Heart left ventricle (tissue), 16 donors: ENCODE measurements around the gene SBK1. TPM values are rescaled to one million over a fixed set of nuclear protein-coding genes. Genes with fewer than 3 reads are reported as not detected.
A peak's percentile ranks its signal among the peaks of the same experiment; 100 is the strongest.
"Not testable (repeated sequence)": the region's sequence is repeated elsewhere in the genome, so short reads cannot be mapped to it uniquely, and the experiment has no call there.

Experiments used
- ATAC-seq, 4 donors: fragments of 200-7000 bp; cut with Tn5 transposase; one replicate each; pipeline ENCODE4 v1.9.1; 2020 to 2022; ENCODE audit warnings: moderate library complexity in 4 of 4, mild to moderate bottlenecking in 3 of 4, moderate number of reproducible peaks in 1 of 4
- DNase-seq, 5 donors: peaks; one replicate each; pipeline ENCODE4 v3.0.0-alpha.2; 2020
- H3K27ac ChIP-seq, 12 donors: fragments of 200-600 bp; sonication (generic) in 4 of 12; one replicate each; pipeline versions ENCODE4 v1.5.0 to v1.8.0; 2016 to 2022; ENCODE audit warnings: mild to moderate bottlenecking in 2 of 12
- H3K27me3 ChIP-seq, 9 donors: fragments of 200-600 bp; sonication (generic) in 2 of 9; one replicate each; pipeline versions ENCODE4 v1.5.1 to v1.8.0; 2016 to 2022; ENCODE audit warnings: mild to moderate bottlenecking in 3 of 9
- H3K36me3 ChIP-seq, 9 donors: fragments of 200-600 bp; sonication (generic) in 2 of 9; one replicate each; pipeline versions ENCODE4 v1.5.0 to v1.8.0; 2018 to 2022; ENCODE audit warnings: mild to moderate bottlenecking in 2 of 9
- H3K4me1 ChIP-seq, 12 donors: fragments of 200-600 bp; sonication (generic) in 4 of 12; one replicate each; pipeline versions ENCODE4 v1.5.0 to v1.8.0; 2016 to 2022; ENCODE audit warnings: mild to moderate bottlenecking in 3 of 12
- H3K4me3 ChIP-seq, 12 donors: fragments of 200-600 bp; sonication (generic) in 4 of 12; one replicate each; pipeline versions ENCODE4 v1.5.0 to v1.8.0; 2017 to 2022; ENCODE audit warnings: mild to moderate bottlenecking in 9 of 12, moderate library complexity in 4 of 12
- H3K9me3 ChIP-seq, 12 donors: fragments of 200-600 bp; sonication (generic) in 4 of 12; one replicate each; pipeline versions ENCODE4 v1.5.0 to v1.8.0; 2016 to 2022; ENCODE audit warnings: mild to moderate bottlenecking in 1 of 12
- whole genome bisulfite sequencing, 4 donors: extraction: QIAGEN DNeasy Blood & Tissue Kit in 2 of 4; methylation state at CpG; one replicate each; pipeline versions ENCODE4 v1.1.5 to v1.1.7; 2013 to 2018; 5-methylcytosine and 5-hydroxymethylcytosine counted together
- intact Hi-C, 10 donors: fragments of 100-400 bp; cut with DNase I; formaldehyde crosslinking; loops; one replicate each; pipeline versions ENCODE4 v1.11.1 to v1.14.2; 2022
- polyA plus RNA-seq, 2 donors: library from polyadenylated mRNA; stranded (reverse); fragments of 200-250 nt; gene quantifications; one replicate each; pipeline ENCODE4 v1.2.3, GENCODE V29; 2013
- total RNA-seq, 9 donors: library from RNA; depleted of rRNA in 2 of 9; stranded (reverse); fragments of >200 nt in 2 of 9; fragmentation: NEBNext Ultra II Directional in 3 of 9; extraction: Animal tissue kit (Norgen Biotek cat#: 25700) in 3 of 9; gene quantifications; one replicate each; pipeline versions ENCODE4 v1.1.0 to v1.2.4, GENCODE V29; 2016 to 2023
- TF ChIP-seq, protein P1 (sequence below), 12 donors: fragments of 200-600 bp; sonication (generic) in 4 of 12; IDR thresholded peaks; one replicate each; pipeline versions ENCODE4 v1.5.0 to v1.8.0; 2018 to 2022; ENCODE audit warnings: antibody characterized with exemption in 12 of 12, mild to moderate bottlenecking in 5 of 12
- donor health status: ischemic (EF 13 %, LVEDD 7.1; RV severe dilation, severe dysfunction).
- donor health status: healthy with polysubstance abuse.
- donor health status: DM: no; HTN: yes; CAD: no.
- donor health status: DM: no; HTN: no; CAD: no.
- donor health status: ischemic (EF 25% LVEDD 6.9; RV normal size, moderate dysfunction).
- donor health status: ischemic (EF 25% LVEDD 5.7; RV mildly dilated, moderate dysfunction).
- donor health status: healthy.
- donor health status: DM: yes; HTN: yes; CAD: no.
- donor health status: ischemic (EF 35%, LVEDD 5.7; RV mildly dilated, moderate dysfunction).
- donor health status: nonischemic (EF 11% LVEDD 7.7; RV severe dilation, severe dysfunction).
- donor health status: DM: yes; HTN: yes; CAD: no.
- donor health status: PGD.
- donor health status: ischemic (EF 29% LVEDD 5.4; RV normal size, mild dysfunction).
- donor health status: nonischemic (EF 23%, LVEDD 6.1; RV moderate dilation, normal function).

The SBK1 gene
- total and polyA plus RNA-seq, 11 donors = 0.69 to 6.1 (median 2.4) TPM

DNA sequence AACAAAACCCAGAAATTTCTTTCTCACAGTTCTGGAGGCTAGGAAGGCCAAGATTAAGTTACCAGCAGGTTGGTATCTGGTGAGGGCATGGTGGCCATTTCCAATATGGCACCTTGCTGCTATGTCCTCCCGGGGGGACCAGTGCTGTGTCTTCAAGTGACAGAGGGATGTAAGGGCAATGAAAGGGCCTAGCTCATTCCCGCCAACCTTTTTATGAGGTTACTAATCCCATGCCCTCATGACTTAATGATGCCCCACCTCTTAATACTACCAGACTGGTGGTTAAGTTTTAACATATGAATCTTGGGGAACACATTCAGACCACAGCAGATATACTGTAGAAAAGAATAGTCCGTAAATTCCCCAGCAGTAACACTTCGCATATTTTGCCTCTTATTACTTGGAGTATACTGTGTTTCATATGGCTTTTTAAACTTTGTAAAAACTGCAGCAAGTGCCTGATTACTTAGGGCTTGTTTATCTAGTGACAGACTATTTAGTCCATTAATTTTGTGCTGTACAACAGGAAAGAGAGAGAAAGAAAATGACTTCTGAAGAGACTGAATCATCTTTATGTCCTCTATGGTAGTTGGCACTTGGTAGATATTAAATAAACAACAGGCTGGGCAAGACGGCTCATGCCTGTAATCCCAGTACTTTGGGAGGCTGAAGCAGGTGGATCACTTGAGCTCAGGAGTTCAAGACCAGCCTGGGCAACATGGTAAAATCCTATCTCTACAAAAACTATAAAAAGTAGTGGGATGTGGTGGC is 44.8 kb downstream of the SBK1 start:
- H3K4me1 ChIP-seq, H3K9me3 ChIP-seq, DNase-seq, H3K36me3 ChIP-seq, H3K4me3 ChIP-seq, intact Hi-C loops, ATAC-seq, H3K27ac ChIP-seq, H3K27me3 ChIP-seq: not testable (repeated sequence)
- WGBS, 4 donors = 82 to 89% (median 85%) methylated on average over 3 to 5 of the region's 5 CpGs

DNA sequence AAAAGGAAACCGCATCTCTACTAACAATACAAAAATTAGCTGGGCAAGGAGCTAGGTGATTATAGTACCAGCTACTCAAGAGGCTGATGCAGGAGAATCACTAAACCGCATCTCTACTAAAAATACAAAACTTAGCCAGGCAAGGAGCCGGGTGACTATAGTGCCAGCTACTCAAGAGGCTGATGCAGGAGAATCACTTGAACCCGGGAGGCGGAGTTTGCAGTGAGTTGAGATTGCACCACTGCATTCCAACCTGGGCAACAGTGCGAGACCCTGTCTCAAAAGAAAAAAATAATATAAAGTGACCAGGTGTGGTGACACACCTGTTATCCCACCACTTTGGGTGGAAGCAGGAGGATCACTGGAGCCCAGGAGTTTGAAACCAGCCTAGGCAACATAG is 45.9 kb downstream of the SBK1 start:
- H3K9me3 ChIP-seq, ATAC-seq, H3K36me3 ChIP-seq, H3K4me3 ChIP-seq, H3K4me1 ChIP-seq, H3K27me3 ChIP-seq, intact Hi-C loops, DNase-seq, H3K27ac ChIP-seq: not testable (repeated sequence)
- WGBS, 4 donors = 83 to 92% (median 87%) methylated on average over 5 to 6 of the region's 6 CpGs

DNA sequence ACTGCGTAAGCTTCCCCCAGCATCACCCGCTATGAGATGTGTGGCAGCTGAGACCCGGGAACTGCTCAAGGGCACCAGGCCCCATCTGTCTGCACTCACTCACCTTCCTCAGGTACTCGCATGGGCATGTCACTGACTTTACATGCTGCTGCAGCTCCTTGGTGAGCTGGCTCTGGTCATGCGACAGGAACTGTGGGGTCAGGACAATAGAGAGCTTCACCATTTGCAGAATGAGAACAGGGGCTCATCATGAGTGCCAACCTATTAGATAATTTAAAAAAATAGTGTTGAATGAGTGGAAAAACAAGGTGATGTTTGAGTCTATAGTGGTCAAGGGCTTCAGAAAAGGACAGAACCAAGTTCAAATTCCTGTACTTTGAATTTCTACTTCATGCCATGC is 70.3 kb downstream of the SBK1 start:
- H3K4me1 ChIP-seq, ATAC-seq, H3K36me3 ChIP-seq, H3K9me3 ChIP-seq, intact Hi-C loops, H3K4me3 ChIP-seq, H3K27ac ChIP-seq, H3K27me3 ChIP-seq: not testable (repeated sequence)
- WGBS, 4 donors = 89 to 100% (median 95%) methylated on average over 1 to 2 of the region's 5 CpGs; no CpG with 5 or more reads in 1 of the 4 donors
- peak in 1 of 5 donors; percentile 9 for DNase-seq

DNA sequence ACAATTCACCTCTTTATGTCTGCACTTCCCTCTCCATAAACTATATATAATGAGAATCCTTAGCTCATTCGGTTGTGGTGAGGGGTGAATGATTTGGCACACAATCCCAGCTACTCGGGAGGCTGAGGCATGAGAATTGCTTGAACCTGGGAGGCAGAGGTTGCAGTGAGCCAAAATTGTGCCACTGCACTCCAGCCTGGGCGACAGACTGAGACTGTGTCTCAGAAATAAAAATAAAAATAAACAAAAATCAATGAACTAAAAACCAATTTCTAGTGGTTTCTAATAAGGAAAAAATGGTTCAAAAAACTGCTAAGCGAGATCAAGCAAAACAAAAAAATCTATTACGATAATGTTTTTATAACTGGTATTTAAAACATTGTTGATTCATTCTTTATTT is 71.1 kb downstream of the SBK1 start, which contains the start of gene NPIPB6:
TSS of gene NPIPB6 (minus strand) at position 101 of the 400 bp plus-strand sequence. CDS start 686 bp downstream, outside the sequence.
- H3K27ac ChIP-seq, H3K4me3 ChIP-seq, ATAC-seq, DNase-seq, H3K27me3 ChIP-seq, H3K36me3 ChIP-seq, H3K4me1 ChIP-seq, intact Hi-C loops, H3K9me3 ChIP-seq: not testable (repeated sequence)
- no CpG with 5 or more reads among the region's 5 CpGs for WGBS, 4 donors

DNA sequence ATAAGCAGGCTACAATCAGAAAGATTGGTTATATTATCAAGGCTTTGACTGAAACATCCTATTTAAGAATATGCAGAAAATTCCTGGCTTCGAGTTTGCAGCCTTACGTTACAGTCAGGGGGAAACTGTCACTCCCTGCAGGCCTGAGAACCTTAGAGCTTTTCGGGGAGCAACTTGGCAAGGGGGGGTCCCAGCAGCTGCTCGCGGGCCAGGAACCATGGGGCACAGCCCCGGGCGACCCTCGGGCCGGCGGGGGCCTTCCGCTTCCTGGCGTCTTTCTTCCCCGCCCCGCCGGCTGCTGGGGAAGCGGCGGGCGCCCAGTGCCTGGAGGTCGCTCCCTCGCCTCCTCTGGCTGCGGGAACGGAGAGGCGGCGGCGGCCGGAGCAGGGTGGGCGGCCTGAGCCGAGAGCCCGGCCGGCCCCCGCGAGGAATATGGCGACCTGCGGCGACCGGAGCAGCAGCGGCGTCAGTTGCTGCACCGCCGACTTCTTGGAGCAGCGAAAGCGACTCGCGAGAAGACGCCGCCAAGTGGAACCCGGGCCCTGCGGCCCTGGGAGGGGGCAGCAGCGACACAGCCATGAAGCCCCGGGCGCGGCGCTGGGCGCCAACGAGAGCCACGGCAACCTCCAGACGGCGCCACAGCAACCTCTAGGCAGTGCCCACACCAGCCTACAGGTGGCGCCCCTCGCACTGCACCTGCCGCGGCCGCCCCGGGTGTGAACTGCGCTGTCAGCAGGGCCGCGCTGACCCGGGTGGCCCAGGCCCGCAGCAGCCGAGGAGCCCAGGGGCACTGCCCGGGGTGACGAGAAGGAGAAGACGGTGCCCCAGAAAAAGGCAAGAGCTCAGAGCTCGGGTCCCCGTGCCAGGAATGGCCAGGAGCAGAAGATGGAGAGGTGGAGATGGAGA is 72.2 kb downstream of the SBK1 start:
- TF ChIP-seq, protein P1, sequence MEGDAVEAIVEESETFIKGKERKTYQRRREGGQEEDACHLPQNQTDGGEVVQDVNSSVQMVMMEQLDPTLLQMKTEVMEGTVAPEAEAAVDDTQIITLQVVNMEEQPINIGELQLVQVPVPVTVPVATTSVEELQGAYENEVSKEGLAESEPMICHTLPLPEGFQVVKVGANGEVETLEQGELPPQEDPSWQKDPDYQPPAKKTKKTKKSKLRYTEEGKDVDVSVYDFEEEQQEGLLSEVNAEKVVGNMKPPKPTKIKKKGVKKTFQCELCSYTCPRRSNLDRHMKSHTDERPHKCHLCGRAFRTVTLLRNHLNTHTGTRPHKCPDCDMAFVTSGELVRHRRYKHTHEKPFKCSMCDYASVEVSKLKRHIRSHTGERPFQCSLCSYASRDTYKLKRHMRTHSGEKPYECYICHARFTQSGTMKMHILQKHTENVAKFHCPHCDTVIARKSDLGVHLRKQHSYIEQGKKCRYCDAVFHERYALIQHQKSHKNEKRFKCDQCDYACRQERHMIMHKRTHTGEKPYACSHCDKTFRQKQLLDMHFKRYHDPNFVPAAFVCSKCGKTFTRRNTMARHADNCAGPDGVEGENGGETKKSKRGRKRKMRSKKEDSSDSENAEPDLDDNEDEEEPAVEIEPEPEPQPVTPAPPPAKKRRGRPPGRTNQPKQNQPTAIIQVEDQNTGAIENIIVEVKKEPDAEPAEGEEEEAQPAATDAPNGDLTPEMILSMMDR (IDR thresholded peaks at IDR 0.05) = peak in 1 of 12 donors; percentile 17
- H3K27ac ChIP-seq, H3K4me1 ChIP-seq, H3K27me3 ChIP-seq, intact Hi-C loops, H3K36me3 ChIP-seq, H3K9me3 ChIP-seq: not testable (repeated sequence)
- 1 to 10% (median 2%) methylated on average over 4 to 16 of the region's 75 CpGs; no CpG with 5 or more reads in 1 of the 4 donors for WGBS, 4 donors
- peak overlapping the region in 1 of 12 donors; percentile 21 for H3K4me3 ChIP-seq
- ATAC-seq (peak; percentile 91 to 99 (median 98)), DNase-seq (peak in 1 of 5 donors; percentile 20)

DNA sequence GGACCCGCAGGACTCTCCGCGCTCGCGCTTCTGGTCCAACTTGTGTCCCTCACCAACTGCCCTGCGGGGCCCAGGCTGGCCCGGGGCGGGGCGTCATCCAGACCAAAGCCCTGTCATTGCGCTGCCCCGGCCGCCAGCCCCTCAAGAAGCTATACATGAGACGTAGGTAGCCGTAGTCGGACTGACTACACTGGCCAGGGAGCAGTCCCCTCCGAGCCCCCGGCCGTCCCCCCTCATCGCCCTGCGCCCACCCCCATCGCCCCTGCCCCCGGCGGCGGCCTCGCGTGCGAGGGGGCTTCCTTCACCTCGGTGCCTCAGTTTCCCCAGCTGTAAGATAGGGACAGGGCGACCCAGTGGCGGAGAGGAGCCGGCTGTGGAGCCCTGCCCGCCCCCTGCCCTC is 75.6 kb downstream of the SBK1 start:
- intact Hi-C loops, ATAC-seq, H3K27me3 ChIP-seq, H3K4me3 ChIP-seq, H3K27ac ChIP-seq, H3K9me3 ChIP-seq, H3K36me3 ChIP-seq, H3K4me1 ChIP-seq: not testable (repeated sequence)
- peak in 3 of 5 donors; percentile 14 to 30 (median 14) for DNase-seq
- WGBS, 4 donors = 26 to 30% methylated on average over 26 of the region's 32 CpGs; no CpG with 5 or more reads in 2 of the 4 donors

Other genes starting within 250 kb of the SBK1 start
- 1 to 10 TPM in 5 of 9 donors, under 1 TPM in 1, not detected in 3; 0.66 to 8.7 (median 2.6) TPM for gene GSG1L, start 228.8 kb upstream of the SBK1 start, total RNA-seq
- gene GSG1L, start 228.8 kb upstream of the SBK1 start, polyA plus RNA-seq = under 1 TPM in 1 of 2 donors, not detected in 1; 0.11 TPM
- gene XPO6, start 80.6 kb upstream of the SBK1 start, total RNA-seq = 10 to 100 TPM; 19.8 to 78.0 (median 33.0) TPM
- 10 to 100 TPM; 22.2 to 36.5 TPM for gene XPO6, start 80.6 kb upstream of the SBK1 start, polyA plus RNA-seq
- gene NPIPB6, start 71.0 kb downstream of the SBK1 start, total RNA-seq = 1 to 10 TPM in 1 of 9 donors, under 1 TPM in 4, not detected in 4; 0.58 to 1.1 (median 0.72) TPM
- gene NPIPB6, start 71.0 kb downstream of the SBK1 start, polyA plus RNA-seq = under 1 TPM; 0.10 to 0.42 TPM
- gene EIF3CL, start 111.3 kb downstream of the SBK1 start, total RNA-seq = 100 to 1,000 TPM in 2 of 9 donors, 10 to 100 TPM in 4, 1 to 10 TPM in 3; 2.7 to 151 (median 43.1) TPM
- gene EIF3CL, start 111.3 kb downstream of the SBK1 start, polyA plus RNA-seq = 10 to 100 TPM; 40.7 to 84.1 TPM
- gene NPIPB7, start 179.8 kb downstream of the SBK1 start, total RNA-seq = not detected
- gene NPIPB7, start 179.8 kb downstream of the SBK1 start, polyA plus RNA-seq = under 1 TPM in 1 of 2 donors, not detected in 1; 0.07 TPM
- gene CLN3, start 199.5 kb downstream of the SBK1 start, total RNA-seq = 10 to 100 TPM in 8 of 9 donors, 1 to 10 TPM in 1; 9.6 to 23.9 (median 14.2) TPM
- gene CLN3, start 199.5 kb downstream of the SBK1 start, polyA plus RNA-seq = 10 to 100 TPM in 1 of 2 donors, 1 to 10 TPM in 1; 8.8 to 23.4 TPM
- 1 to 10 TPM in 3 of 9 donors, under 1 TPM in 6; 0.15 to 4.7 (median 0.79) TPM for gene APOBR, start 202.1 kb downstream of the SBK1 start, total RNA-seq
- gene APOBR, start 202.1 kb downstream of the SBK1 start, polyA plus RNA-seq = 1 to 10 TPM in 1 of 2 donors, under 1 TPM in 1; 0.50 to 1.4 TPM
- gene IL27, start 214.3 kb downstream of the SBK1 start, total RNA-seq = 1 to 10 TPM in 1 of 9 donors, not detected in 8; 1.4 TPM
- gene IL27, start 214.3 kb downstream of the SBK1 start, polyA plus RNA-seq = under 1 TPM; 0.07 to 0.34 TPM
- gene NUPR1, start 246.4 kb downstream of the SBK1 start, total RNA-seq = 10 to 100 TPM in 8 of 9 donors, 1 to 10 TPM in 1; 5.7 to 43.8 (median 26.2) TPM
- gene NUPR1, start 246.4 kb downstream of the SBK1 start, polyA plus RNA-seq = 100 to 1,000 TPM in 1 of 2 donors, 10 to 100 TPM in 1; 64.9 to 103 TPM